Mesenteric fat pad (tissue), 1 donor: Measurements from ENCODE around the gene CCDC122. TPM values are rescaled to one million over a fixed set of nuclear protein-coding genes. Genes with fewer than 3 reads are reported as not detected.
"Not testable (repeated sequence)": the region's sequence is repeated elsewhere in the genome, so short reads cannot be mapped to it uniquely, and the experiment has no call there.

Source experiments
- DNase-seq: peaks from one replicate; pipeline ENCODE4 v3.0.0-alpha.2; 2020; ENCODE audit warnings: low spot score
- total RNA-seq: library from RNA; stranded (reverse); fragmentation: NEBNext Ultra II Directional; extraction: Animal tissue kit (Norgen Biotek cat#: 25700); gene quantifications from one replicate; pipeline ENCODE4 v1.2.1, GENCODE V29; 2021
- donor health status: DM: yes; HTN: yes; CAD: no.

CCDC122 gene
- total RNA-seq, 1 donor from 2014 or later, result 2.4 TPM

GRCh38 chr13:43877766-43878165 is 1.8 kb downstream of the CCDC122 start:
- no peak for DNase-seq

GRCh38 chr13:43877326-43877725 is 2.2 kb downstream of the CCDC122 start:
- no peak for DNase-seq

- no peak for DNase-seq
Measured at GRCh38 chr13:43876366-43876765, 3.2 kb downstream of the CCDC122 start.

- no peak for DNase-seq
Measured at GRCh38 chr13:43874504-43875092, 4.9 kb downstream of the CCDC122 start.

- DNase-seq, result no peak
Measured at GRCh38 chr13:43872181-43872580, 7.4 kb downstream of the CCDC122 start.

- no peak for DNase-seq
Measured at GRCh38 chr13:43865892-43866291, 13.6 kb downstream of the CCDC122 start.

GRCh38 chr13:43864921-43865320 is 14.6 kb downstream of the CCDC122 start:
- DNase-seq, result no peak

GRCh38 chr13:43861863-43862262 is 17.7 kb downstream of the CCDC122 start:
- no peak for DNase-seq

GRCh38 chr13:43852923-43853404 is 26.6 kb downstream of the CCDC122 start:
- DNase-seq, result no peak

GRCh38 chr13:43850873-43851272 is 28.7 kb downstream of the CCDC122 start:
- no peak for DNase-seq

- no peak for DNase-seq
Measured at GRCh38 chr13:43848001-43848649, 31.4 kb downstream of the CCDC122 start.

- no peak for DNase-seq
Measured at GRCh38 chr13:43846496-43847158, 32.9 kb downstream of the CCDC122 start.

- no peak for DNase-seq
Measured at GRCh38 chr13:43838909-43839308, 40.6 kb downstream of the CCDC122 start.

- DNase-seq, result no peak
Measured at GRCh38 chr13:43835701-43836100, 43.8 kb downstream of the CCDC122 start.

GRCh38 chr13:43831088-43831487 is 48.5 kb downstream of the CCDC122 start:
- no peak for DNase-seq

- DNase-seq, result no peak
Measured at GRCh38 chr13:43830497-43830881, 49.1 kb downstream of the CCDC122 start.

GRCh38 chr13:43824656-43825055 is 54.9 kb downstream of the CCDC122 start:
- DNase-seq, result not testable (repeated sequence)

GRCh38 chr13:43822969-43823368 is 56.6 kb downstream of the CCDC122 start:
- DNase-seq, result no peak

GRCh38 chr13:43816401-43816889 is 63.1 kb downstream of the CCDC122 start:
- DNase-seq, result no peak

- no peak for DNase-seq
Measured at GRCh38 chr13:43815204-43815603, 64.3 kb downstream of the CCDC122 start.

- no peak for DNase-seq
Measured at GRCh38 chr13:43808676-43809075, 70.9 kb downstream of the CCDC122 start.

- no peak for DNase-seq
Measured at GRCh38 chr13:43805681-43806128, 73.8 kb downstream of the CCDC122 start.
